Renal cortical epithelial cell (primary cell): ENCODE data around the gene RACK1. TPM values are rescaled to one million over a fixed set of nuclear protein-coding genes. Genes with fewer than 3 reads are reported as not detected.
"Not testable (repeated sequence)": the region's sequence is repeated elsewhere in the genome, so short reads cannot be mapped to it uniquely, and the experiment has no call there.

Source experiments
- DNase-seq: peaks from one replicate; pipeline ENCODE4 v3.0.0-alpha.2; 2011; ENCODE audit warnings: low read depth
- total RNA-seq: library from RNA; depleted of rRNA; stranded (reverse); fragments of >200 nt; gene quantifications from 2 replicates; pipeline ENCODE4 v1.2.3, GENCODE V29; 2014

Gene RACK1
- total RNA-seq, 1 donor from 2014 or later, result 2,704 TPM

DNA sequence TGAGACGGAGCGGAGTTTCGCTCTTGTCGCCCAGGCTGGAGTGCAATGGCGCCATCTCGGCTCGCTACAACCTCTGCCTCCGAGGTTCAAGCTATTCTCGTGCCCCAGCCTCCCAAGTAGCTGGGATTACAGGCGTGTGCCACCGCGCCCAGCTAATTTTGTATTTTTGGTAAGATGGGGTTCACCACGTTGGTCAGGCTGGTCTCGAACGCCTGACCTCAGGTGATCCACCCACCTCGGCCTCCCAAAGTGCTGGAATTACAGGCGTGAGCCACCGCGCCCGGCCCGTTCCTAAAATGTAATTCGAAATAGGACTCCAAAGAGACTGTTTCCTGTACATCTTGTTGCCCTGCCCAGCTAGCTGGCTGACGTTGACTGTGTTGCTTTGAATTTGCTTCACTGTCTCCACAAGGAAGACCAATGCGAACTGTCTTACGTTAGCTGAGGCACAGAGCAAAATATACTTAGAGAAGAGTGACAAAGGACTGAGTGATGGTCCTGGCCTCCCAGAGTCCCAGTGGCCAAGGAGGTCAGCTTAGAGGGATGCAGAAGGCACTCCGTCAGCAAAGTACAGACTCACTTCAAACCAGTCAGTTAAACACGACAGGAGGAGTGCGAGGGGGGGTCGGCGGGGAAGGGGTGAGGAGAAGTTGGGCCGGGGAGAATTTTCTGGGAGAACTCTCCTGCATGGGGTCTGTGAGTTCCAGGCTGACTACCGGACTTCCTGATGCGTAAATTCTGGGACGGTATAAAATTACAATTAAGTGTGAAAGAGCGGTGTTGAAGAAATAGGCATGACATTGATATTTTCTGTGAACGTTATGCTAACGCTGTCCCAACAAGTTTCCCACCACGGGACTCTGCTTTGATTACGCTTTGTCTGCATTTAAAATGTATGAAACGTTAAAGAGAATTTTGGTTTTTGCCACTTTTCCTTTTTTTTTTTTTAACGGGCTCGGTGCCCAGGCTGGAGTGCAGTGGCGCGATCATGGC lies 27.4 kb downstream of the RACK1 start:
- no peak for DNase-seq

DNA sequence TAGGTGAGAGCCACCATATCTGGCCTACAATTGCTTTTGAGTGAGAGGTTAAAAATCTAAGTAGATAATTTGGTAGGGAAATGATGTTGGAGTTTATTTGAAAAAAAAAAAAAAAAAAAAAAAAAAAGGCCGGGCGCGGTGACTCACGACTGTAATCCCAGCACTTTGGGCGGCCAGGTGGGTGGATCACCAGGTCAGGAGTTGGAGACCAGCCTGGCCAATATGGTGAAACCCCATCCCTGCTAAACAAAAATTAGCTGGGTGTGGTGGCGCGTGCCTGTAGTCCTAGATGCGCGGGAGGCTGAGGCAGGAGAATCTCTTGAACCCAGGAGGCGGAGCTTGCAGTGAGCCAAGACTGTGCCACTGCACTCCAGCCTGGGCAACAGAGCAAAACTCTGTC lies 29.5 kb downstream of the RACK1 start:
- DNase-seq, result not testable (repeated sequence)

DNA sequence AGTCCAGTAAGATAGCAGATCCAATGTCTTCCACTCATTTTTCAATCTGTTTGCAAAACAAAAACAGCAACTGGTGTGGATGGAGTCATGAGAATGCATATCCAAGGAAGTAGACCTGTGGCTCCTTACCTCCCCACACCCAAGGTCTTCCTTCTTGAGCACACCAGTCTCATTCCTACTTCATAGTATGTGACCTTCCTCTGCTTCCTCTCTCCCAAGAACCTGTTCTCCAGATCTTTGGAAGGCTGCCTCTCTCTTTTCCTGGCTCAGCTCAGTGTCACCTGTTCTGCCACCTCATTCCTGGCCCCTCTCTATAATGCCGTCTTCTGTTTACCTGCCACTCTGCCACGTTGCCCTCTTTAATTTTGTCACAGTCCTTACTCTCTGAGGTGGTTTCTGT lies 30.8 kb downstream of the RACK1 start:
- DNase-seq, result no peak

DNA sequence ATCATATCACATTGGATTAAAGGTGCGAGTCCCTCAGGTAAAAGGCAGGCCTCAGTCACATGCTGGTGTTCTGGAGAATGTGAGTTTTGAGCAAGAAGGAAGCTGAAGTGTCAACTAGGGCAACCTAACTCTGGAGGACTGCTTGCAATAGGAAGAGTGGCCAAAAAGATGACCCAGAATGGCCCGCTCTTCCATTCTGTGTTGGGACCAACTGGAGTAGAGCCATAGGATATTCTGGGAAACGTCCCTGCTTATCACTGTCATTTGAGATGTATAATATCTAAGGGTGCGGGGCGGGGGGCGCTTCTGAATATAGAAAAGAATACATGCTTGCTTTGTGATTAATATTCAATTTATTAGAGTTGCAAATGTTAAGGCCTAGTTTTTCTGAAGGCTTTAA lies 31.6 kb downstream of the RACK1 start:
- DNase-seq, result no peak

GRCh38 chr5:181211208-181211607 lies 32.5 kb downstream of the RACK1 start:
- DNase-seq, result no peak

DNA sequence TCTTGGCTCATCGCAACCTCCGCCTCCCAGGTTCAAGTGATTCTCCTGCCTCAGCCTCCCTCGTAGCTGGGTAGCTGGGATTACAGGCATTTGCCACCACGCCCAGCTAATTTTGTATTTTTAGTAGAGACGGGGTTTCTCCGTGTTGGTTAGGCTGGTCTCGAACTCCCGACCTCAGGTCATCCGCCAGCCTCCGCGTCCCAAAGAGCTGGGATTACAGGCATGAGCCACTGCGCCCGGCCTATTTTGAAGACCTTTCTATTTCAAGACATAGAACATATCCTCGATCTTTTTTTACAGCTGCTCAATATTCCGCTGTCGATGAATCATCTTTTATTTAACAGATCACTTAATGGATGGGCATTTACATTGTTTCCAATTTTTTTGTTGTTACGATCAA lies 33.0 kb downstream of the RACK1 start:
- not testable (repeated sequence) for DNase-seq

GRCh38 chr5:181210148-181210547 lies 33.6 kb downstream of the RACK1 start:
- DNase-seq, result not testable (repeated sequence)

- not testable (repeated sequence) for DNase-seq
Measured at GRCh38 chr5:181209006-181209405, 34.7 kb downstream of the RACK1 start.

- DNase-seq, result no peak
Measured at GRCh38 chr5:181207960-181208253, 35.8 kb downstream of the RACK1 start.

DNA sequence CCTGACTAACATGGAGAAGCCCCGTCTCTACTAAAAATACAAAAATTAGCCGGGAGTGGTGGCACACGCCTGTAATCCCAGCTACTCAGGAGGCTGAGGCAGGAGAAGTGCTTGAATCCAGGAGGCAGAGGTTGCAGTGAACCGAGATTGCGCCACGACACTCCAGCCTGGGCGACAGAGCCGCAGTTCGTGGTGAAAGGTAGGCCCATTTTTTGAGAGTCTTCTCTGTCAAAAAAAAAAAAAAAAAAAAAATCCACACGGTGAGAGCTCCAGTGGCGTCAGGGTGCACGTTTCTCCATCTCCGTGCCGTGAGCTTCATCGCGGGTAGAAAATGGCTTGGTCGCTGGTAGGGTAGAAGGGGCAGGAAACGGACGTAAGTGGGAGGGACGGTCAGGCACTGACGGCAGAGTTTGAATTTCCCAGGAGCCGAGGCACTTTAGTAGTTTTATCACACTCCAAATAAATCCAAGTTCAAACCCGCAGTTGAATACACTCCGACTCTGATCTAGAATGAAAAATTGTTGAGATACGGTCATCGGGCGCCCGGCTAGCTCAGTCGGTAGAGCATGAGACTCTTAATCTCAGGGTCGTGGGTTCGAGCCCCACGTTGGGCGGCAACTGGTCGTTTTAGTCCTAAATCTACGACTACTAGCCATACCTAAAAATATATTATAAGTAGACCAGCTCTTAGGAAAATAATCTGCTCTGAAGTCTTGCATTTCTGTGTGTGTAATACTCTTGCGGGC lies 36.3 kb downstream of the RACK1 start:
- peak; percentile 87 for DNase-seq

DNA sequence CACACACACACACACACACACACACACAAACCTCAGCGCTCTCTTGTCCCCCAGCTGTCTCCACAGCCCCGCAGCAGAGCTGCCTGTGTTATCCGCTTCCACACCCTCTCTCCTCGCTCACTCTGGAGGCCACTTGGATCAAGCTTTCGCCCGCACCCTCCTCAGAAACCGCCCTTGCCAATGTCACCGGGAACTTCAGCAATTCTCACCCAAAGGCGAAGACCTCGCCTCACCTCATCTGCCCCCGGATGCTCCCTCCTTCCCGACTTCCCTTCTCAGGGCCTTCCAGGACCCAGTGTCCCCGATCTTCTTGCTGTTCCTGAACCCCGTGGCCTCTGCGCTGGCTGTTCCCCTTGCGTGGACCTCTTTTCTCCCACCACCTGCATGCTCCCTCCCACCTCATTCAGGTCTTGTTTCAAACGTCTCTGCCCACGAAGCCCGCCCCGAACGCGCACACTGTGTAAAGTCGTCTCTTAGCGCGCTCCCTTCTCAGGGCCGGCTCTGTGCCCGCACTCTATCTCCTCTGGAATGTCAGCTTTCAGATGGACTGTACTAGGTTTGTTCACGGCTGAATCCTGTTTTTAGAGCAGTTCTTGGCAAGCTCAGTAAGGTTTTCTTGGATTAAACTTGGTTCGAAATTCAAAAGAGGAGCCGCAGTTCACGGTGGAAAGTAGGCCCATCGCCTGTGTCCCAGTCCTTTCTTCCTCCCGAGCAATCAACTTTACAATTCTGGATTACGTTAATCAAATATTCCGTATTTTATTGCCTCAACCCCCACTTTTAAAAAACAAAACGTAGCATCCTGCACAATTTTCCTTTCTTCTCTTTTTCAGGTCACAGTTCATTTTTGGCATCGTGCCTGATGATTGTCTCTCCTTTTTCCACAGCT lies 37.7 kb downstream of the RACK1 start:
- no peak for DNase-seq

- no peak for DNase-seq
Measured at GRCh38 chr5:181204826-181205760, 38.6 kb downstream of the RACK1 start, which contains the start of gene TRIM7. Gene TRIM7, minus strand, starts transcription at chr5:181205196. Its CDS starts 86 bp downstream, at chr5:181205110.

DNA sequence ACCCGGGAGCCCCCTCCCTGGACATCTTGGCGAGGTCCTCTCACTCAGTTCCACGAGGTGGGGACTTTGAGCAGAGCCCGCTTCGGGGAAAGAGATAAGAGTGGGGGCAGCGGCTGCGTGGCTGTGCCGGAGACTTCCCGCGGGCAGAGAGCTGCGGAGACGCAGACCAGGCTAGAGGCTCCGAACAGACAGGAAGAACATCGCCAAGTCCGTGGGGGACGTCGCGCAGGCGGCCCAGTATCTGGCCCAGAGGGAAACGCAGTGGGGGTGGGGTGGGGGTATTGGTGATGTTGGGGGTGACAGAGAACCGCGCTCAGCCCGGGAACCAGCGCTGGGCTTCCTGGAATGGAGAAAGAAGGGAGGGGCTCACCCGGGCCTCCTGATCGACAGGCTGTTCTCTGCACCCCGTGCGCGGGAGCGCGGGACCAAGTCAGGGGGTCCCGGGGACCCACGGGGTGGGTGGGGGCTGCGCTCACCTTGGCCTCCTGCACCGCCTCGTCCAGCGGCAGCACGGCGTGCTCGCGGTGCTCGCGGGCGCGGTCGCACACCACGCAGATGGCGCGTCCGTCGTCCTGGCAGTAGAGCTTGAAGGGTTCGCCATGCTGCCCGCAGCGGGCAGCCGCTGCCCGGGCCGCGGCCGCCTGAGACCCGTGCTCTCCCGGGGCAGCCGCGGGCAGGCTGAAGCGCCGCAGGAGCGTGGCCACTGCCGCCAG lies 39.4 kb downstream of the RACK1 start:
- no peak for DNase-seq

DNA sequence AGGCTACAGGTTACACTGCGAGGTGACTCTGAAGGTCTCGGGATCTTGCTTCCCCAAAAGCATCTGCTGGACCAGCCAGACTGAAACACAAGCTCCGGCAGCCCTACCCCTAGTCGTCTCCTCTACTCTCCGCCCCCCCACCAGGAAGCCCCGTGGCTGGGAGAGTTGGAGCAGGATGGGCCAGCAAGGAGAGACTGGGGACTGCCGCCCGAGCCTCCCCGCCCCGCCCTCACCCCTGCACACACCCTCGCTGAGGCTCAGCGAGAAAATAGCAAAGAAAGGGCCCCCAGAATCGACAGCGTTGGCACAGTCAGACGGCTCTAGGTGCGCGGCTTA lies 40.0 kb downstream of the RACK1 start:
- no peak for DNase-seq

DNA sequence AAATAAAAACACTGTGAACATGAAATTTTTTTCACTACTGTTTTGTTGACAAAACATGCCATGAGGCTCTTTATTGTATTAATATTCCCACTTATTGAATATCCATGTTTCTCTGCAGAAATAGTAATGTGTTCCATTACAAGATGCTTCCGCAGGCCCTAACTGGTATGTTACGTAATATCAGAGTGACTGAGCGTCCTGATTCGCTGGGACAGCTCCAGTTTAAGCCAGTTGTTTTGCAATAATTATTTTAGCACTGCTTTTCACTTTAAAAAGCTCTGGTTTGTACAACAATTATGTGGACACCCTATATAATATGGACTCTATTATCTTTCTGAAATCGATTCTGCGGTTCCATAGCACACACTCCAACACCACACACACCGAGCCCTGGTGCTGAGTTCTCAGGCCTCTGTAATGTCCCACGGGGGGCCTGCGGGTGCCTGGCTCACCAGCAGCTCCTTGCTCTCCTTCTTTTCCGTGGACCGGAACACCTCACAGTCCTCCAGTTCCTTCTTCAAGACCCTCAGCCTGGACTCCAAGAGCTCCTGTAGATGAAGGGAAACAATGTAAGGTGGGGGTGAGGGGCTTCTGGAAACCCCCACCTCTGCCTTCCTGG lies 40.5 kb downstream of the RACK1 start:
- DNase-seq, result no peak

- no peak for DNase-seq
Measured at GRCh38 chr5:181200816-181201215, 42.9 kb downstream of the RACK1 start.

GRCh38 chr5:181199881-181200638 lies 43.6 kb downstream of the RACK1 start:
- no peak for DNase-seq

- no peak for DNase-seq
Measured at GRCh38 chr5:181198905-181199519, 44.7 kb downstream of the RACK1 start.
